PFSK-1 (cell line): Measurements from ENCODE around the gene ZNF462.

Experiments
- FOXP2 ChIP-seq: optimal IDR thresholded peaks from 2 replicates; pipeline ENCODE3; 2011; ENCODE audit warnings: borderline replicate concordance, control low read depth, inconsistent platforms; ENCODE audit not compliant: insufficient read depth; ENCODE audit errors: extremely low read length, extremely low read depth
- POLR2AphosphoS5 ChIP-seq: IDR thresholded peaks from 2 replicates; pipeline ENCODE4 v1.6.1; 2012; ENCODE audit warnings: low read depth, mild to moderate bottlenecking, control low read depth, low read length, moderate library complexity
- REST ChIP-seq, 2 experiments: IDR thresholded peaks; 2 replicates each; pipeline versions ENCODE4 v1.6.1 to v1.8.0; 2011 to 2012; ENCODE audit warnings: low read depth in 2 of 2, low read length in 2 of 2, control low read depth in 1 of 2, inconsistent platforms in 1 of 2, mild to moderate bottlenecking in 1 of 2, moderate library complexity in 1 of 2; ENCODE audit not compliant: insufficient read depth in 1 of 2
- SIN3A ChIP-seq: IDR thresholded peaks from 2 replicates; pipeline ENCODE4 v1.6.1; 2012; ENCODE audit warnings: mild to moderate bottlenecking, low read length, moderate library complexity, borderline replicate concordance; ENCODE audit not compliant: insufficient read depth
- TAF1 ChIP-seq: IDR thresholded peaks from 2 replicates; pipeline ENCODE4 v1.6.1; 2012; ENCODE audit warnings: low read length, control low read depth, borderline replicate concordance; ENCODE audit not compliant: insufficient read depth

The ZNF462 gene

DNA sequence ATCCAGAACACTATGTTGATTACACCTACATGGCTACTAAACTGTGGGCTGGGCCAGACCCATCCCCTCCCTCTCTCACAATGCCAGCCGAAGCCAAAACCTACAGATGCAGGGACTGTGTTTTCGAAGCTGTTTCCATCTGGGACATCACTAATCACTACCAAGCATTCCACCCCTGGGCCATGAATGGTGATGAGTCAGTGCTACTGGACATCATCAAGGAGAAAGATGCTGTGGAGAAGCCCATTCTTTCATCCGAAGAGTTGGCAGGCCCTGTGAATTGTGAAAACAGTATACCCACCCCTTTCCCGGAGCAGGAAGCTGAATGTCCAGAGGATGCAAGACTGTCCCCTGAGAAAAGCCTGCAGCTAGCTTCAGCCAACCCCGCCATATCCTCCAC is 65.0 kb downstream of the ZNF462 start:
- TF ChIP-seq TAF1 (no peak), SIN3A (no peak), POLR2AphosphoS5 (no peak), FOXP2 (no peak), REST (IDR thresholded peaks at IDR 0.05; ENCODE audit: insufficient read depth in 1 of 2, low read depth in 2 of 2, low read length in 2 of 2) (no peak)

DNA sequence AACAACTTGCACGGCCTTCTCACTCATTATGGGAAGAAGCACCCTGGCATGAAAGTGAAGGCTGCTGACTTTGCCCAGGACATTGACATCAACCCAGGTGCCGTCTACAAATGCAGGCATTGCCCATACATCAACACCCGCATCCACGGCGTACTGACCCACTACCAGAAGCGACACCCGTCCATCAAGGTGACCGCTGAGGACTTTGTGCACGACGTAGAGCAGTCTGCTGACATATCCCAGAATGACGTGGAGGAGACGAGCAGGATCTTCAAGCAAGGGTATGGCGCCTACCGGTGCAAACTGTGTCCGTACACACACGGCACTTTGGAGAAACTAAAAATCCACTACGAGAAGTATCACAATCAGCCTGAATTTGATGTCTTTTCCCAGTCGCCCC is 65.4 kb downstream of the ZNF462 start:
- no peak for TF ChIP-seq FOXP2
- no peak for TF ChIP-seq TAF1
- no peak for TF ChIP-seq SIN3A
- TF ChIP-seq POLR2AphosphoS5 = no peak
- TF ChIP-seq REST (IDR thresholded peaks at IDR 0.05; ENCODE audit: insufficient read depth in 1 of 2, low read depth in 2 of 2, low read length in 2 of 2) = no peak

- TF ChIP-seq REST (IDR thresholded peaks at IDR 0.05; ENCODE audit: insufficient read depth in 1 of 2, low read depth in 2 of 2, low read length in 2 of 2) (no peak), SIN3A (no peak)
These were observed 66.7 kb downstream of the ZNF462 start for GRCh38 chr9:106929471-106930177.

DNA sequence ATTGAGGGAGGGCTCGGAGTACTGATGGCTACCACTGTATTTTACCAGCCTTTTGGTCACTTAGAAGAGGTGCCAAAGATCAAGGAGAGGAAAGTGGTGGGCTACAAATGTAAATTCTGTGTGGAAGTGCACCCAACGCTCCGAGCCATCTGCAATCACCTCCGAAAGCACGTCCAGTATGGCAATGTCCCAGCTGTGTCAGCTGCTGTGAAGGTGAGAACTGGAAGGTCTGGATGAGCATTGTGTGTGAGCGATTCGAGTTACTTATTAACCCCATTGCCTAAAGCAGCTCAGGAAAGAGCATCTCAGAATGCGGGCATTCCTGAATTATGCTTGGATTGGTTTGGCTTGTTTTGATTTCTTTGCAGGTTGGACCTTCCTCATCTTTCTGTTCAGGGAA is 67.5 kb downstream of the ZNF462 start:
- TF ChIP-seq TAF1 (no peak), FOXP2 (no peak), POLR2AphosphoS5 (no peak), SIN3A (no peak), REST (IDR thresholded peaks at IDR 0.05; ENCODE audit: insufficient read depth in 1 of 2, low read depth in 2 of 2, low read length in 2 of 2) (no peak)

DNA sequence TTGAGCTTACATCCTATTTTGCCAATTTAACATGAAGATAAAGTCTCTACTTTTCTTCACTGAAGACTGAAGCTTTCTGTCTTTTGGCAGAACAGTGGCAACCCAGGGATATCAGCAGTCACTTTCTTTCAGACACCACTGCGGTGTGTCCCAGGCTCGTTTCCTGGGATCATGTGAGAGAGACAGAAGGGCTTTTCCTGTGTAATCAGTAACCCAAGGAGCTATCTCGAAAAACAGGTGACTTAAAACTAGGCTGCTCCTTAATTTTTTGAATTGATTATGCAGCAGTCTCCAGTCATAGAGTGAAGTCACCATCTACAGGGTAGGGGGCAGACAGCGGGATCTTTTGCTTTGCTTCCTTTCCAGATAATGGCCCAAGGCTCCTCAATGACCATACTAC is 68.5 kb downstream of the ZNF462 start:
- TF ChIP-seq FOXP2 (no peak), SIN3A (no peak), REST (IDR thresholded peaks at IDR 0.05; ENCODE audit: insufficient read depth in 1 of 2, low read depth in 2 of 2, low read length in 2 of 2) (no peak), TAF1 (no peak), POLR2AphosphoS5 (no peak)
